NCI-H146 treated with DMSO at 0.1 percent for 48 hours (cell line): Measurements from ENCODE around the gene PLD1.

Experiments used
- DNase-seq: peaks from one replicate; lab custom pipeline; 2025; ENCODE audit not compliant: unreplicated experiment; lab: John Stamatoyannopoulos, UW

Gene PLD1

GRCh38 chr3:171678971-171679492 lies 131.3 kb downstream of the PLD1 start:
- peak; percentile 74 for DNase-seq

- DNase-seq = no peak
Measured at GRCh38 chr3:171677706-171678105, 132.6 kb downstream of the PLD1 start.

- no peak for DNase-seq
Measured at GRCh38 chr3:171676601-171677175, 133.6 kb downstream of the PLD1 start.

GRCh38 chr3:171673951-171674350 lies 136.3 kb downstream of the PLD1 start:
- DNase-seq = no peak

- DNase-seq = no peak
Measured at GRCh38 chr3:171672538-171672937, 137.7 kb downstream of the PLD1 start.

GRCh38 chr3:171672124-171672523 lies 138.2 kb downstream of the PLD1 start:
- DNase-seq = no peak

GRCh38 chr3:171671709-171672108 lies 138.6 kb downstream of the PLD1 start:
- no peak for DNase-seq

- DNase-seq = no peak
Measured at GRCh38 chr3:171666516-171666915, 143.8 kb downstream of the PLD1 start.

- no peak for DNase-seq
Measured at GRCh38 chr3:171663805-171664204, 146.5 kb downstream of the PLD1 start.

GRCh38 chr3:171661484-171661883 lies 148.8 kb downstream of the PLD1 start:
- no peak for DNase-seq

- DNase-seq = no peak
Measured at GRCh38 chr3:171660188-171660587, 150.1 kb downstream of the PLD1 start.

- DNase-seq = no peak
Measured at GRCh38 chr3:171658841-171659240, 151.4 kb downstream of the PLD1 start.

- no peak for DNase-seq
Measured at GRCh38 chr3:171654809-171655208, 155.5 kb downstream of the PLD1 start.

GRCh38 chr3:171654326-171654725 lies 156.0 kb downstream of the PLD1 start:
- no peak for DNase-seq

- no peak for DNase-seq
Measured at GRCh38 chr3:171653701-171654100, 156.6 kb downstream of the PLD1 start.

- no peak for DNase-seq
Measured at GRCh38 chr3:171652932-171653331, 157.4 kb downstream of the PLD1 start.

- no peak for DNase-seq
Measured at GRCh38 chr3:171649911-171650592, 160.2 kb downstream of the PLD1 start.

GRCh38 chr3:171649267-171649666 lies 161.0 kb downstream of the PLD1 start:
- no peak for DNase-seq

- DNase-seq = no peak
Measured at GRCh38 chr3:171648069-171648468, 162.2 kb downstream of the PLD1 start.

GRCh38 chr3:171646357-171647133 lies 163.7 kb downstream of the PLD1 start:
- peak; percentile 77 for DNase-seq

- no peak for DNase-seq
Measured at GRCh38 chr3:171644681-171645080, 165.6 kb downstream of the PLD1 start.

- DNase-seq = no peak
Measured at GRCh38 chr3:171643681-171644080, 166.6 kb downstream of the PLD1 start.
